Gastroesophageal sphincter (tissue), 4 donors: ENCODE measurements around the gene ACTA1. TPM values are rescaled to one million over a fixed set of nuclear protein-coding genes. Genes with fewer than 3 reads are reported as not detected.

ENCODE experiments used
- ATAC-seq: fragments of 150-250 bp; one replicate; pipeline ENCODE4 v1.9.1; 2016; ENCODE audit warnings: mild to moderate bottlenecking, moderate library complexity
- H3K27ac ChIP-seq, 4 donors: fragments of 200-600 bp; sonication (generic) in 3 of 4; 1 replicate in 3 of 4; 2 replicates in 1 of 4; pipeline ENCODE4 v1.5.1; 2016 to 2019
- H3K27me3 ChIP-seq: fragments of 200-600 bp; sonication (generic); one replicate; pipeline ENCODE4 v1.5.1; 2019
- H3K36me3 ChIP-seq, 2 donors: fragments of 200-600 bp; sonication (generic); one replicate each; pipeline ENCODE4 v1.5.1; 2019; ENCODE audit warnings: control low read depth in 1 of 2
- H3K4me1 ChIP-seq, 3 donors: fragments of 200-600 bp; sonication (generic); 1 replicate in 2 of 3; 2 replicates in 1 of 3; pipeline ENCODE4 v1.5.1; 2016 to 2019; ENCODE audit warnings: control low read depth in 2 of 3
- H3K4me3 ChIP-seq, 2 donors: fragments of 200-600 bp; sonication (generic); one replicate each; pipeline ENCODE4 v1.5.1; 2019; ENCODE audit warnings: mild to moderate bottlenecking in 1 of 2, moderate library complexity in 1 of 2
- H3K9me3 ChIP-seq, 3 donors: fragments of 200-600 bp; sonication (generic); one replicate each; pipeline ENCODE4 v1.5.1; 2017 to 2019; ENCODE audit warnings: control low read depth in 2 of 3
- CTCF ChIP-seq, 4 experiments: fragments of 200-600 bp in 2 of 4; fragments of 450-650 bp in 2 of 4; sonication (generic) in 1 of 4; IDR thresholded peaks; one replicate each; pipeline ENCODE4 v1.5.1; 2017 to 2019; ENCODE audit warnings: antibody characterized with exemption in 4 of 4, mild to moderate bottlenecking in 2 of 4, moderate library complexity in 2 of 4
- EP300 ChIP-seq: sonication (generic); formaldehyde crosslinking; IDR thresholded peaks from one replicate; pipeline ENCODE4 v1.6.1; 2017; ENCODE audit warnings: antibody characterized with exemption, mild to moderate bottlenecking
- POLR2A ChIP-seq, 2 donors: fragments of 450-650 bp; IDR thresholded peaks; one replicate each; pipeline ENCODE4 v1.6.1; 2017; ENCODE audit warnings: antibody characterized with exemption in 2 of 2, mild to moderate bottlenecking in 2 of 2, moderate library complexity in 1 of 2
- POLR2AphosphoS5 ChIP-seq: sonication (generic); formaldehyde crosslinking; IDR thresholded peaks from one replicate; pipeline ENCODE4 v1.6.1; 2017; ENCODE audit warnings: antibody characterized with exemption
- WGBS, 2 donors: methylation state at CpG; one replicate each; pipeline ENCODE4 v1.1.5; 2018; ENCODE audit warnings: low coverage in 1 of 2; 5-methylcytosine and 5-hydroxymethylcytosine counted together
- total RNA-seq, 4 donors: library from RNA; depleted of rRNA; stranded (reverse); fragments of >200 nt; gene quantifications; one replicate each; pipeline ENCODE4 v1.1.0, GENCODE V29; 2016

Gene ACTA1
- total RNA-seq, 4 donors from 2014 or later = 0.27 to 0.42 TPM; not detected in 2

GRCh38 chr1:229392936-229393335 lies 41.0 kb downstream of the ACTA1 start:
- no peak for ATAC-seq
- no peaks in the 10 kb centered on the region for H3K4me1 ChIP-seq
- H3K27ac ChIP-seq = no peak overlapping the region
- 69 to 71% methylated on average over 4 of the region's 4 CpGs for WGBS, 2 donors
- peaks cover 0 to 13% (median 0%) of the 10 kb centered on the region in 3 donors for H3K9me3 ChIP-seq
- TF ChIP-seq POLR2A (IDR thresholded peaks at IDR 0.05) (no peak), POLR2AphosphoS5 (no peak), CTCF (IDR thresholded peaks at IDR 0.05) (no peak), EP300 (no peak)
- H3K27me3 ChIP-seq = peaks cover 66% of the 10 kb centered on the region
- H3K4me3 ChIP-seq = no peak overlapping the region
- H3K36me3 ChIP-seq = no peaks in the 10 kb centered on the region

GRCh38 chr1:229390130-229390529 lies 43.8 kb downstream of the ACTA1 start:
- no peak overlapping the region for H3K4me3 ChIP-seq
- H3K4me1 ChIP-seq = no peaks in the 10 kb centered on the region
- peaks cover 0 to 13% (median 0%) of the 10 kb centered on the region in 3 donors for H3K9me3 ChIP-seq
- no peak for ATAC-seq
- no peak for TF ChIP-seq EP300
- TF ChIP-seq POLR2AphosphoS5 = no peak
- no peak for TF ChIP-seq CTCF (IDR thresholded peaks at IDR 0.05)
- no peak for TF ChIP-seq POLR2A (IDR thresholded peaks at IDR 0.05)
- no peaks in the 10 kb centered on the region for H3K36me3 ChIP-seq
- no peak overlapping the region for H3K27ac ChIP-seq
- H3K27me3 ChIP-seq = peaks cover 44% of the 10 kb centered on the region
- 85 to 100% methylated on average over 2 to 3 of the region's 7 CpGs for WGBS, 2 donors

GRCh38 chr1:229388897-229389580 lies 44.9 kb downstream of the ACTA1 start:
- Histone ChIP-seq H3K27ac (no peak overlapping the region), H3K27me3 (peaks cover 42% of the 10 kb centered on the region), H3K9me3 (peaks cover 0 to 13% (median 0%) of the 10 kb centered on the region in 3 donors), H3K36me3 (no peaks in the 10 kb centered on the region), H3K4me3 (no peak overlapping the region), H3K4me1 (no peaks in the 10 kb centered on the region)
- TF ChIP-seq CTCF (IDR thresholded peaks at IDR 0.05) = no peak
- no peak for TF ChIP-seq POLR2A (IDR thresholded peaks at IDR 0.05)
- TF ChIP-seq POLR2AphosphoS5 = no peak
- TF ChIP-seq EP300 = no peak
- 64 to 72% methylated on average over 7 of the region's 7 CpGs for WGBS, 2 donors
- ATAC-seq = no peak

- 56 to 59% methylated on average over 4 to 6 of the region's 8 CpGs for WGBS, 2 donors
- Histone ChIP-seq H3K4me1 (no peaks in the 10 kb centered on the region), H3K27ac (no peak overlapping the region), H3K36me3 (no peaks in the 10 kb centered on the region), H3K27me3 (peaks cover 44% of the 10 kb centered on the region), H3K4me3 (no peak overlapping the region), H3K9me3 (peaks cover 0 to 11% (median 0%) of the 10 kb centered on the region in 3 donors)
- TF ChIP-seq EP300 (no peak), CTCF (IDR thresholded peaks at IDR 0.05) (no peak), POLR2A (IDR thresholded peaks at IDR 0.05) (no peak), POLR2AphosphoS5 (no peak)
- no peak for ATAC-seq
Observed at GRCh38 chr1:229385853-229386456, 47.9 kb downstream of the ACTA1 start.

- no peak for TF ChIP-seq EP300
- no peak for TF ChIP-seq POLR2AphosphoS5
- TF ChIP-seq POLR2A (IDR thresholded peaks at IDR 0.05) = no peak
- no peak for TF ChIP-seq CTCF (IDR thresholded peaks at IDR 0.05)
- Histone ChIP-seq H3K4me1 (no peaks in the 10 kb centered on the region), H3K27ac (no peak overlapping the region), H3K27me3 (peaks cover 38% of the 10 kb centered on the region), H3K9me3 (peaks cover 0 to under 1% (median 0%) of the 10 kb centered on the region in 3 donors), H3K4me3 (no peak overlapping the region), H3K36me3 (no peaks in the 10 kb centered on the region)
- WGBS, 2 donors = 85 to 94% methylated on average over 6 to 7 of the region's 7 CpGs
- ATAC-seq = no peak
Observed at GRCh38 chr1:229384822-229385221, 49.1 kb downstream of the ACTA1 start.
